CD14-positive monocyte (primary cell): Measurements from ENCODE around the gene RPS19. TPM values are rescaled to one million over a fixed set of nuclear protein-coding genes. Genes with fewer than 3 reads are reported as not detected.
"Not testable (repeated sequence)": the region's sequence is repeated elsewhere in the genome, so short reads cannot be mapped to it uniquely, and the experiment has no call there.

Experiments
- DNase-seq, 3 donors: peaks; one replicate each; pipeline ENCODE4 v3.0.0-alpha.2; 2011 to 2022
- H2AFZ ChIP-seq: 2 replicates; pipeline ENCODE4 v1.6.0; 2012; ENCODE audit warnings: mild to moderate bottlenecking, low read depth, low read length, inconsistent platforms; ENCODE audit not compliant: insufficient read depth, poor library complexity, severe bottlenecking
- H3K27ac ChIP-seq, 2 donors: 1 replicate in 1 of 2; 2 replicates in 1 of 2; pipeline ENCODE4 v1.5.1; 2012 to 2013; ENCODE audit warnings: low read length in 2 of 2, control low read depth in 1 of 2, inconsistent platforms in 1 of 2, low read depth in 1 of 2, mild to moderate bottlenecking in 1 of 2
- H3K27me3 ChIP-seq, 2 donors: one replicate each; pipeline versions ENCODE4 v1.6.0 to v1.6.1; 2011 to 2013; ENCODE audit warnings: low read length in 2 of 2; ENCODE audit not compliant: control insufficient read depth in 2 of 2, insufficient read depth in 2 of 2
- H3K36me3 ChIP-seq, 2 donors: replicated peaks in 1 of 2; 1 replicate in 1 of 2; 2 replicates in 1 of 2; pipeline versions ENCODE4 v1.5.1 to v1.6.1; 2012 to 2013; ENCODE audit warnings: low read length in 2 of 2, control low read depth in 1 of 2, inconsistent platforms in 1 of 2, mild to moderate bottlenecking in 1 of 2; ENCODE audit not compliant: insufficient read depth in 2 of 2, control insufficient read depth in 1 of 2
- H3K4me1 ChIP-seq, 2 donors: 1 replicate in 1 of 2; 2 replicates in 1 of 2; pipeline versions ENCODE4 v1.5.1 to v1.6.1; 2012 to 2013; ENCODE audit warnings: low read length in 2 of 2, control low read depth in 1 of 2, inconsistent platforms in 1 of 2, mild to moderate bottlenecking in 1 of 2, moderate library complexity in 1 of 2; ENCODE audit not compliant: insufficient read depth in 2 of 2, control insufficient read depth in 1 of 2
- H3K4me2 ChIP-seq: replicated peaks from 2 replicates; pipeline ENCODE3; 2012; ENCODE audit warnings: low read length, moderate library complexity, mild to moderate bottlenecking; ENCODE audit not compliant: poor library complexity, severe bottlenecking; ENCODE audit errors: extremely low read depth
- H3K4me3 ChIP-seq, 3 experiments: fragments of 200-600 bp in 1 of 3; sonication (generic) in 1 of 3; replicated peaks in 1 of 3; 1 replicate in 2 of 3; 2 replicates in 1 of 3; pipeline ENCODE4 v1.5.1; 2011 to 2013; ENCODE audit warnings: low read length in 3 of 3, mild to moderate bottlenecking in 3 of 3, control low read depth in 2 of 3, low read depth in 2 of 3, inconsistent platforms in 1 of 3, moderate library complexity in 1 of 3
- H3K79me2 ChIP-seq: 2 replicates; pipeline ENCODE4 v1.6.0; 2012; ENCODE audit warnings: mild to moderate bottlenecking, control low read depth, inconsistent platforms, low read length, moderate library complexity; ENCODE audit not compliant: insufficient read depth
- H3K9ac ChIP-seq: 2 replicates; pipeline ENCODE4 v1.6.0; 2017; ENCODE audit warnings: low read length, mild to moderate bottlenecking; ENCODE audit not compliant: insufficient read depth, poor library complexity, severe bottlenecking
- H3K9me3 ChIP-seq, 2 donors: replicated peaks in 1 of 2; 1 replicate in 1 of 2; 2 replicates in 1 of 2; pipeline versions ENCODE4 v1.5.1 to v1.6.1; 2012 to 2013; ENCODE audit warnings: low read length in 2 of 2, control low read depth in 1 of 2; ENCODE audit not compliant: control insufficient read depth in 1 of 2, insufficient read depth in 1 of 2
- H4K20me1 ChIP-seq: 2 replicates; pipeline ENCODE4 v1.6.0; 2012; ENCODE audit warnings: mild to moderate bottlenecking, low read length, control low read depth, moderate library complexity; ENCODE audit not compliant: insufficient read depth
- H3K27ac Mint-ChIP-seq, 7 donors: one replicate each; pipeline ENCODE4 v1.8.0; 2020; ENCODE audit warnings: mild to moderate bottlenecking in 7 of 7, mixed read lengths in 7 of 7, moderate library complexity in 6 of 7, inconsistent platforms in 2 of 7
- H3K27me3 Mint-ChIP-seq, 3 donors: one replicate each; pipeline ENCODE4 v1.8.0; 2021 to 2022; ENCODE audit warnings: low read depth in 3 of 3, mild to moderate bottlenecking in 3 of 3, mixed read lengths in 3 of 3, moderate library complexity in 3 of 3, inconsistent platforms in 1 of 3
- H3K36me3 Mint-ChIP-seq, 2 donors: one replicate each; pipeline ENCODE4 v1.8.0; 2020; ENCODE audit warnings: mixed read lengths in 2 of 2, inconsistent platforms in 1 of 2, mild to moderate bottlenecking in 1 of 2
- H3K4me1 Mint-ChIP-seq: one replicate; pipeline ENCODE4 v1.8.0; 2020; ENCODE audit warnings: mild to moderate bottlenecking, mixed read lengths
- H3K4me3 Mint-ChIP-seq, 2 donors: one replicate each; pipeline ENCODE4 v1.8.0; 2020; ENCODE audit warnings: mild to moderate bottlenecking in 2 of 2, mixed read lengths in 2 of 2, moderate library complexity in 1 of 2
- H3K9me3 Mint-ChIP-seq, 7 donors: one replicate each; pipeline ENCODE4 v1.8.0; 2020 to 2022; ENCODE audit warnings: mixed read lengths in 7 of 7, mild to moderate bottlenecking in 6 of 7, moderate library complexity in 6 of 7, inconsistent platforms in 2 of 7
- WGBS: methylation state at CpG from one replicate; pipeline ENCODE4 v1.1.5; 2013; ENCODE audit warnings: missing lambda C conversion rate; ENCODE audit not compliant: insufficient coverage; 5-methylcytosine and 5-hydroxymethylcytosine counted together
- intact Hi-C, 2 donors: fragments of 100-400 bp; cut with micrococcal nuclease; formaldehyde crosslinking; loops; one replicate each; pipeline versions ENCODE4 v1.15.0 to v1.15.1; 2023
- polyA plus RNA-seq, 3 donors: library from polyadenylated mRNA; depleted of rRNA in 1 of 3; unstranded in 2 of 3; stranded (reverse) in 1 of 3; fragments of 300-500 nt in 2 of 3; fragments of >200 nt in 1 of 3; fragmentation: Illumina TruSeq in 2 of 3; gene quantifications; 1 replicate in 2 of 3; 2 replicates in 1 of 3; pipeline ENCODE4 v1.2.3, GENCODE V29; 2012 to 2021
- TF ChIP-seq, protein P1 (sequence below): fragments of 200-600 bp; IDR thresholded peaks from one replicate; pipeline ENCODE4 v1.8.0; 2022; ENCODE audit warnings: antibody characterized with exemption, mild to moderate bottlenecking

Gene RPS19
- polyA plus RNA-seq, 3 donors: 1,234 to 2,117 (median 1,424) TPM

DNA sequence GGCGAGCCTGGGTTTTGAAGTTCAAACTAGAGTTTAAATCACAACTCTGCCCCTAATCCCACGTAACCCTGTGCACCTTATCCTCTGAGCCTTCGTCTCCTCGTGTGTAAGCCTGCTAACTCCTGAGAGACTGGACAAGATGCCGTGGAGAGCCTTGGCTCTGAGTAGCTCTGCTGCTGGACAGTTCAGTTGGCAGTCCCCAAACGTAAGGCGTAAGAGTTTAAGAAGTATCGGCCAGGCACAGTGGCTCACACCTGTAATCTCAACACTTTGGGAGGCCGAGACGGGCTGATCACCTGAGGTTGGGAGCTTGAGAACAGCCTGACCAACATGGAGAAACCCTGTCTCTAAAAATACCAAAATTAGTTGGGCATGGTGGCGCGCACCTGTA, 12.3 kb downstream of the RPS19 start:
- TF ChIP-seq, protein P1, sequence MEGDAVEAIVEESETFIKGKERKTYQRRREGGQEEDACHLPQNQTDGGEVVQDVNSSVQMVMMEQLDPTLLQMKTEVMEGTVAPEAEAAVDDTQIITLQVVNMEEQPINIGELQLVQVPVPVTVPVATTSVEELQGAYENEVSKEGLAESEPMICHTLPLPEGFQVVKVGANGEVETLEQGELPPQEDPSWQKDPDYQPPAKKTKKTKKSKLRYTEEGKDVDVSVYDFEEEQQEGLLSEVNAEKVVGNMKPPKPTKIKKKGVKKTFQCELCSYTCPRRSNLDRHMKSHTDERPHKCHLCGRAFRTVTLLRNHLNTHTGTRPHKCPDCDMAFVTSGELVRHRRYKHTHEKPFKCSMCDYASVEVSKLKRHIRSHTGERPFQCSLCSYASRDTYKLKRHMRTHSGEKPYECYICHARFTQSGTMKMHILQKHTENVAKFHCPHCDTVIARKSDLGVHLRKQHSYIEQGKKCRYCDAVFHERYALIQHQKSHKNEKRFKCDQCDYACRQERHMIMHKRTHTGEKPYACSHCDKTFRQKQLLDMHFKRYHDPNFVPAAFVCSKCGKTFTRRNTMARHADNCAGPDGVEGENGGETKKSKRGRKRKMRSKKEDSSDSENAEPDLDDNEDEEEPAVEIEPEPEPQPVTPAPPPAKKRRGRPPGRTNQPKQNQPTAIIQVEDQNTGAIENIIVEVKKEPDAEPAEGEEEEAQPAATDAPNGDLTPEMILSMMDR: no peak
- WGBS: 88% methylated on average over 11 of the region's 12 CpGs
- Mint-ChIP-seq H3K27ac (peak overlapping the region in 3 of 7 donors; percentile 23 to 91 (median 32)), H3K27me3 (peaks cover 0 to 4% (median 0%) of the 10 kb centered on the region in 3 donors), H3K4me3 (no peak overlapping the region), H3K4me1 (peaks cover 78% of the 10 kb centered on the region), H3K9me3 (peaks cover 0 to 4% (median 0%) of the 10 kb centered on the region in 7 donors), H3K36me3 (peaks cover 29 to 45% of the 10 kb centered on the region in 2 donors)
- intact Hi-C loops: loop anchor here in 1 of 2 donors (5.0 kb wide), 1 partner anchor 80 kb away; no protein-coding TSS in a partner anchor
- H3K79me2 ChIP-seq: peaks cover 16% of the 10 kb centered on the region
- H4K20me1 ChIP-seq: peaks cover 47% of the 10 kb centered on the region
- H2AFZ ChIP-seq: no peak overlapping the region
- H3K27ac ChIP-seq: peak overlapping the region; percentile 64 to 67
- H3K9ac ChIP-seq: peak overlapping the region; percentile 22
- peaks cover 26 to 40% of the 10 kb centered on the region in 2 donors for H3K36me3 ChIP-seq
- peaks cover 69 to 76% of the 10 kb centered on the region in 2 donors for H3K4me1 ChIP-seq
- H3K27me3 ChIP-seq: no peaks in the 10 kb centered on the region
- DNase-seq: no peak
- H3K4me2 ChIP-seq: peak overlapping the region; percentile 45
- H3K9me3 ChIP-seq: no peaks in the 10 kb centered on the region
- peak overlapping the region in 1 of 3 experiments; percentile 23 for H3K4me3 ChIP-seq

DNA sequence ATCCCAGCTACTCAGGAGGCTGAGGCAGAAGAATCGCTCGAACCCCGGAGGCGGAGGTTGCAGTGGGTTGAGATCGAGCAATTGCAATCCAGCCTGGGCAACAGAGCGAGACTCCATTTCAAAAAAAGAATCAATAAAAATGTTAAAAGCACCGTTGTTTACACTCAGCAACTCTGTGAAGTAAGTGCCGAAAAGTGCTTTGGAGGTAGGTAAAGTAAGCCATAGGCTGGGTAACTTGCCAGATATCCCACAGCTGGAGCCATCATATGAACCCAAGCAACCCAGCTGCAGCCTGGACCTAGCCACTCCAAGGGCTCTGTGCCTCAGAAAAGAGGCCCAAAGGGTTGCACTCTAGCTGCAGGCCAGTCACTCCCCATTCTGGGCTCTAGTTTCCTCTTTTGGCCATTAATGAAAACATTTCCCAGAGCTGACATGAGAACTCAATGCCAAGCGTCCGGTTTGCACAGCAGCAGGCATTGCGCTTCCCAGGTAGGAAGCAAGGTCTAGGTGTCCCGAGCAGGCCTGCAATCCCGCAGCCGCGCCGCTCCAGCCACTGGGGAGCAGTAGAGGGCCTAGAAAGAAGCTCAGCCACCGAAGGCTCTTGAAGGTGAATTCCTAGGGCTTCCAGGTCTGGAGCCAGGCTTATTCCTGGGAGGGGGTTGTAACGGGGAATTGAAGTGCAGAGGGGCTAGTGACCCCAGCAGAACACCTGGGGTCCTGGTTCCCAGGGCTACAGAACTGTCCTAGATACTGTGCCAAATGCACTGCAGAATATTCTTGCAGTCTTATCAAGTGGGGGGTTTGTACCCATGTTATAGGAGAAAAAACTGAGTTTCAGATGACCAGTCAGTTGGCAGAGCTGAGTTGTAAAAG, 13.0 kb downstream of the RPS19 start:
- Mint-ChIP-seq H3K4me3 (peak overlapping the region in 1 of 2 donors; percentile 53), H3K4me1 (peaks cover 81% of the 10 kb centered on the region), H3K9me3 (peaks cover 0 to 4% (median 0%) of the 10 kb centered on the region in 7 donors), H3K27me3 (peaks cover 0 to 4% (median 0%) of the 10 kb centered on the region in 3 donors), H3K27ac (peak overlapping the region in 4 of 7 donors; percentile 25 to 50 (median 49)), H3K36me3 (peaks cover 26 to 40% of the 10 kb centered on the region in 2 donors)
- peak in 2 of 3 donors; percentile 53 to 54 for DNase-seq
- intact Hi-C loops: loop anchor here in 1 of 2 donors (5.0 kb wide), 1 partner anchor 79 kb away; no protein-coding TSS in a partner anchor
- Histone ChIP-seq H3K79me2 (peaks cover 9% of the 10 kb centered on the region), H3K4me3 (no peak overlapping the region), H3K36me3 (peaks cover 25 to 34% of the 10 kb centered on the region in 2 donors), H3K27ac (no peak overlapping the region), H3K4me1 (peaks cover 75 to 82% of the 10 kb centered on the region in 2 donors), H3K27me3 (no peaks in the 10 kb centered on the region), H4K20me1 (peaks cover 41% of the 10 kb centered on the region), H3K4me2 (peak overlapping the region; percentile 22), H3K9ac (no peak overlapping the region), H3K9me3 (no peaks in the 10 kb centered on the region), H2AFZ (no peak overlapping the region)
- 31% methylated on average over 15 of the region's 18 CpGs for WGBS
- TF ChIP-seq, protein P1: peak; percentile 77

DNA sequence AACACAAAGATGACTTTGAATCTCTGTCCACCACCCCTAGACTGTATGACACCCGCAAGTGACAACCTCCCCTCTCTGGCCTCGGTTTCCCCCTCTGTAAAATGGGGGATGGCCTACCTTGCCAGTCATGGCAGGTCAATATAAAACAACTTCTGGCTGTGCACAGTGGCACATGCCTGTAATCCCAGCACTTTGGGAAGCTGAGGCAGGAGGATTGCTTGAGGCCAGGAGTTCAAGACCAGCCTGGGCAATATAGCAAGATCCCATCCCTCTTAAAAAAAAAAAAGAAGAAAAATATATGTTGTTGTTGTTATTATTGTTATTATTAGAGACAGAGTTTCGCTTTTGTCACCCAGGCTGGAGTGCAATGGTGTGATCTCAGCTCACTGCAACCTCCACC, 15.9 kb downstream of the RPS19 start:
- intact Hi-C loops, H3K4me2 ChIP-seq, DNase-seq, H3K9ac ChIP-seq, H3K9me3 Mint-ChIP-seq, H3K27me3 Mint-ChIP-seq, H3K36me3 ChIP-seq, H3K27me3 ChIP-seq, H2AFZ ChIP-seq, H3K27ac ChIP-seq, H3K4me3 ChIP-seq, H3K79me2 ChIP-seq, H3K4me3 Mint-ChIP-seq, H3K9me3 ChIP-seq: not testable (repeated sequence)
- peaks cover 6 to 13% of the 10 kb centered on the region in 2 donors for H3K36me3 Mint-ChIP-seq
- H3K27ac Mint-ChIP-seq: peak overlapping the region in 1 of 7 donors; percentile 76
- H3K4me1 Mint-ChIP-seq: peaks cover 76% of the 10 kb centered on the region
- no CpG with 5 or more reads among the region's 3 CpGs for WGBS
- Histone ChIP-seq H3K4me1 (peaks cover 68 to 76% of the 10 kb centered on the region in 2 donors), H4K20me1 (peaks cover 12% of the 10 kb centered on the region)
